GM12891 (cell line): ENCODE results near the gene PIK3AP1.

ENCODE experiments used
- POLR2A ChIP-seq: IDR thresholded peaks from 2 replicates; pipeline ENCODE4 v1.6.1; 2011; ENCODE audit warnings: low read depth, low read length, control low read depth
- TAF1 ChIP-seq: IDR thresholded peaks from 2 replicates; pipeline ENCODE4 v1.6.1; 2011; ENCODE audit warnings: low read depth, low read length, control low read depth

GRCh38 chr10:96578022-96578421 is 142.3 kb downstream of the PIK3AP1 start:
- no peak for TF ChIP-seq TAF1
- TF ChIP-seq POLR2A = no peak
